ENCODE results near the gene ARL8B. TPM values are rescaled to one million over a fixed set of nuclear protein-coding genes. Genes with fewer than 3 reads are reported as not detected.

Gene ARL8B
- total RNA-seq = 10 to 100 TPM; 47.2 to 55.9 (median 50.3) TPM
- 10 to 100 TPM; 28.2 to 36.5 (median 35.8) TPM for polyA plus RNA-seq

DNA sequence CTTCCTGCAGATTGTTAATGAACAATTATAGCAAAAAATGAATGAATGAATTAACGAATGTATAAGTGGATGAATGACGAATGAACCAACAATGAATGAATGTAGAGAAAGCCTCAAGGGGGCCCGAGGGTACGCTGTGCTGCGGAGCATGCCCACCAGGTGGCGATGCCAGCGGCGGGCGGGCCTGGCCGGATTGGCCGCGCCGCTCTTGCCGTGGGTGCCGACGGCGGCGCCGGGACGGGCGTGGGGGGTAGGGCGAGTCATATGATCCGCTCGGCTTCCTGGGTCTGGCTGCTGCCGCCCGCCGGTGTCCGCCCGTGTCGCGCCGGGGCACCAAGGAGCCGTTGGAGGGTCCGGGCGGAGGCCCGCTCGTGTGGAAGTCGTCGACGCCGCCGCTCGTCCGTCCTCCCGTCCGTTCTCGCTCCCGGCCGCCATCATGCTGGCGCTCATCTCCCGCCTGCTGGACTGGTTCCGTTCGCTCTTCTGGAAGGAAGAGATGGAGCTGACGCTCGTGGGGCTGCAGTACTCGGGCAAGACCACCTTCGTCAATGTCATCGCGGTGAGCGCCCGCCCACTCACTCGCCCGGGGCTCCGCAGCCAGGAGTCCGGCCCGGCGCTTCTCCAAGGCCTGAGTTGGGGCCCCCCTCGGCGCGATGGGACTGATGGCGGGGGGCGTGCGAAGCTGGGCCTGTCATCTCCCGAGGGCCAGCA is at the start of gene ARL8B:
ARL8B (plus strand) TSS at position 263 of the 711 bp plus-strand sequence; CDS start at position 437, 174 bp downstream.
- no peaks in the 10 kb centered on the region for H3K9me3 ChIP-seq
- H3K27me3 ChIP-seq = no peaks in the 10 kb centered on the region
- TF ChIP-seq EP300 (IDR thresholded peaks at IDR 0.05) = no peak
- peak; percentile 27 to 57 for TF ChIP-seq POLR2A (IDR thresholded peaks at IDR 0.05)
- TF ChIP-seq CTCF (IDR thresholded peaks at IDR 0.05) = peak; percentile 72 to 92 (median 90)
- TF ChIP-seq POLR2AphosphoS5 (IDR thresholded peaks at IDR 0.05) = peak; percentile 53 to 89 (median 80)
- H3K36me3 ChIP-seq = no peaks in the 10 kb centered on the region
- peaks cover 0 to 49% (median 35%) of the 10 kb centered on the region in 4 donors for H3K4me1 ChIP-seq
- intact Hi-C loops (cut with DNase I) = loop anchor here (1.0 to 5.0 kb wide), 2 partner anchors 64 to 400 kb away; no protein-coding TSS in a partner anchor
- WGBS, 2 donors = 0% methylated on average over 74 of the region's 74 CpGs
- H3K4me3 ChIP-seq = peak within 1 kb of the TSS; percentile 89 to 100 (median 96)
- DNase-seq = peak; percentile 94
- peak within 1 kb of the TSS; percentile 87 to 98 (median 92) for H3K27ac ChIP-seq

GRCh38 chr3:5073374-5074085 is 48.6 kb upstream of the ARL8B start:
- Histone ChIP-seq H3K9me3 (no peaks in the 10 kb centered on the region), H3K4me3 (no peak overlapping the region), H3K27ac (no peak overlapping the region), H3K4me1 (no peaks in the 10 kb centered on the region), H3K27me3 (no peaks in the 10 kb centered on the region), H3K36me3 (no peaks in the 10 kb centered on the region)
- intact Hi-C loops (cut with DNase I) = no loop called here
- no peak for TF ChIP-seq EP300 (IDR thresholded peaks at IDR 0.05)
- no peak for TF ChIP-seq POLR2AphosphoS5 (IDR thresholded peaks at IDR 0.05)
- no peak for TF ChIP-seq CTCF (IDR thresholded peaks at IDR 0.05)
- TF ChIP-seq POLR2A (IDR thresholded peaks at IDR 0.05) = no peak
- WGBS, 2 donors = 69 to 78% methylated on average over 4 of the region's 4 CpGs
- DNase-seq = no peak

GRCh38 chr3:5078151-5078550 is 43.9 kb upstream of the ARL8B start:
- Histone ChIP-seq H3K36me3 (no peaks in the 10 kb centered on the region), H3K27me3 (no peaks in the 10 kb centered on the region), H3K4me1 (no peaks in the 10 kb centered on the region), H3K27ac (no peak overlapping the region), H3K9me3 (no peaks in the 10 kb centered on the region), H3K4me3 (no peak overlapping the region)
- intact Hi-C loops (cut with DNase I) = no loop called here
- DNase-seq = peak; percentile 15
- WGBS, 2 donors = 56 to 74% methylated on average over 4 of the region's 4 CpGs
- TF ChIP-seq POLR2AphosphoS5 (IDR thresholded peaks at IDR 0.05) (no peak), EP300 (IDR thresholded peaks at IDR 0.05) (no peak), CTCF (IDR thresholded peaks at IDR 0.05) (no peak), POLR2A (IDR thresholded peaks at IDR 0.05) (no peak)

- TF ChIP-seq POLR2AphosphoS5 (IDR thresholded peaks at IDR 0.05) = no peak
- TF ChIP-seq CTCF (IDR thresholded peaks at IDR 0.05) = no peak
- TF ChIP-seq POLR2A (IDR thresholded peaks at IDR 0.05) = no peak
- no peak for TF ChIP-seq EP300 (IDR thresholded peaks at IDR 0.05)
- no peak overlapping the region for H3K4me3 ChIP-seq
- WGBS, 2 donors = 76 to 92% methylated on average over 3 of the region's 3 CpGs
- intact Hi-C loops (cut with DNase I) = no loop called here
- H3K9me3 ChIP-seq = no peaks in the 10 kb centered on the region
- DNase-seq = peak; percentile 48
- H3K27ac ChIP-seq = no peak overlapping the region
- no peaks in the 10 kb centered on the region for H3K27me3 ChIP-seq
- no peaks in the 10 kb centered on the region for H3K36me3 ChIP-seq
- H3K4me1 ChIP-seq = no peaks in the 10 kb centered on the region
These were observed 42.3 kb upstream of the ARL8B start for GRCh38 chr3:5079761-5080160.
